ENCODE measurements around the gene CAPN12.

DNA sequence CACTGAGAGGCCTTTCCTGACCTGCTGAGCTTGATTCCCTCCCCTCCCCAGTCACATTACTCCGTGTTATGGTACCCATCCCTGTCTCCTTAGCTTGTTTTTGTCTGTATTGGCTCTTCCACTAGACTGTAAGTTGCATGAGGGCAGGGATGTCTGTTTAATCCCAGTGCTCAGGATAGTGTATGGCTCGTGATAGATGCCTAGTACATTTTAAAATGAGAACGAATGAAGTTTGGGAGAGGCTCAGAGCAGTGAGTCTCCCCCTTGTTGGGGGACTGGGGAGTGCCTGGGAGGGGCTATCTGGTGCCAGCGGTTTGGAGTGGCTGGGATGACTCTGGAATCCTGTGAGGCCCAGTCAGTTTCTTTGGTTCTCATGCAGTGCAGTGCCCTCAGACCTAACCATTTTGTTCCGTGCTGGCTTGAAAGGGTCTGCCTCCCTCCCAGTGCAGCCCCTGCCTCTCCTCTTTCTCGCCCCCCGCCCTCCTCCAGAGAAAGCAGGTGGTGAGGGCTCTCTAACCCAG is 61.3 kb downstream of the CAPN12 start:
- TF ChIP-seq GATA2 (IDR thresholded peaks at IDR 0.05; ENCODE audit: low read depth, low read length) (no peak), GATA3 (IDR thresholded peaks at IDR 0.05; ENCODE audit: low read depth, low read length) (no peak)

Data from SH-SY5Y (cell line).